Memory B cell (primary cell): ENCODE results near the gene APOBEC3G.
A peak's percentile ranks its signal among the peaks of the same experiment; 100 is the strongest.
"Not testable (repeated sequence)": the region's sequence is repeated elsewhere in the genome, so short reads cannot be mapped to it uniquely, and the experiment has no call there.

Experiments
- ATAC-seq: fragments of 150-1000 bp; cut with Tn5 transposase; 2 replicates; pipeline ENCODE4 v1.10.0; 2021; ENCODE audit warnings: low read depth, mild to moderate bottlenecking, moderate library complexity
- DNase-seq, 2 donors: peaks; one replicate each; pipeline ENCODE4 v3.0.0; 2022; ENCODE audit warnings: low spot score in 2 of 2
- H3K27ac Mint-ChIP-seq: one replicate; pipeline ENCODE4 v1.8.0; 2022; ENCODE audit warnings: mild to moderate bottlenecking, moderate library complexity, mixed read lengths
- H3K27me3 Mint-ChIP-seq: one replicate; pipeline ENCODE4 v1.8.0; 2022; ENCODE audit warnings: mixed read lengths
- H3K36me3 Mint-ChIP-seq: one replicate; pipeline ENCODE4 v1.8.0; 2022; ENCODE audit warnings: mild to moderate bottlenecking, mixed read lengths
- H3K4me1 Mint-ChIP-seq: one replicate; pipeline ENCODE4 v1.8.0; 2022; ENCODE audit warnings: mixed read lengths
- H3K4me3 Mint-ChIP-seq: one replicate; pipeline ENCODE4 v1.8.0; 2022; ENCODE audit warnings: mild to moderate bottlenecking, moderate library complexity, mixed read lengths
- H3K9me3 Mint-ChIP-seq: one replicate; pipeline ENCODE4 v1.8.0; 2022; ENCODE audit warnings: mixed read lengths

APOBEC3G gene

DNA sequence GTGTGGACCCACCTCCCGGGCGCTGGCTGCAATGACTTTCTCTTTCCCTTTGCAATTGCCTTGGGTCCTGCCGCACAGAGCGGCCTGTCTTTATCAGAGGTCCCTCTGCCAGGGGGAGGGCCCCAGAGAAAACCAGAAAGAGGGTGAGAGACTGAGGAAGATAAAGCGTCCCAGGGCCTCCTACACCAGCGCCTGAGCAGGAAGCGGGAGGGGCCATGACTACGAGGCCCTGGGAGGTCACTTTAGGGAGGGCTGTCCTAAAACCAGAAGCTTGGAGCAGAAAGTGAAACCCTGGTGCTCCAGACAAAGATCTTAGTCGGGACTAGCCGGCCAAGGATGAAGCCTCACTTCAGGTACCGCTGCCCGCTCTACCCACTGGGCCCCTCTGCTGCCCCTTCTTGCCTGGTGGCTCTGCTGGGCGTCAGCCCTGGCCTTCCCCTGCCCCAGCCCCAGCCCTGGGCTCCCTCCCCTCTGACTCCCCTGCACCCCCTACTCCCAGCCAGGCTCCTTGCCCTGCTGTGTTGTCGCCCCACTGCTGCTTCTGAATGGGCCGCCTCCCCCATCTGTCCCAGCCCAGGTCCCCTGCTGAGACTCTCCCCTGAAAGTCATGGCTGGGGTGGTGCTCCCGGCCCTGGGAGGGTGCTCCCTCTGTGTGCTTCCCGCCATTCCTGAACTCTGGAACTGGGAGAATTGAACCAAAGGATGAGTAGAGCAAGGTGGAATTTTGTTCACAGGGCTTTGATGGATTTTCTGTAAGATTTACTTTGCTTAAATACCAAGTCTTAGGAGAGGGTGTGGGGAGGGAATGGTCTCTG, at the start of gene APOBEC3G:
APOBEC3G (plus strand) TSS at position 250 of the 815 bp plus-strand sequence; CDS start at position 337, 87 bp downstream.
- Mint-ChIP-seq H3K4me1 (peaks cover 49% of the 10 kb centered on the region), H3K27ac (peak within 1 kb of the TSS; percentile 91), H3K36me3 (peaks cover 13% of the 10 kb centered on the region), H3K4me3 (peak within 1 kb of the TSS; percentile 93)
- ATAC-seq, result peak; percentile 81
- not testable (repeated sequence) for H3K9me3 Mint-ChIP-seq, DNase-seq, H3K27me3 Mint-ChIP-seq

DNA sequence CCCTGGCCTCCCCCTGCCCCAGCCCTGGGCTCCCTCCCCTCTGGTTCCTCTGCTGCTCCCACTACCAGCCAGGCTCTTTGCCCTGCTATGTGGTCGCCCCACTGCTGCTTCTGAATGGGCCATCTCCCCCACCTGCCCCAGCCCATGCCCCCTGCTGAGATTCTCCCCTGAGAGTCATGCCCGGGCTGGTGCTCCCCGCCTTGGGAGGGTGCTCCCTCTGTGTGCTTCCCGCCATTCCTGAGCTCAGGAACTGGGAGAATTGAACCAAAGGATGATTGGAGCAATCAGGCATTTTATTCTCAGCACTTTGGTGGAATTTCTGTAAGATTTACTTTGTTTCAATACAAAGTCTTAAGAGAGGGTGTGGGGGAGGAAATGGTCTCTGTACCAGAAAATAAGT, 49.4 kb upstream of the APOBEC3G start:
- no peaks in the 10 kb centered on the region for H3K9me3 Mint-ChIP-seq
- DNase-seq (no peak), ATAC-seq (no peak)
- peaks cover 15% of the 10 kb centered on the region for H3K36me3 Mint-ChIP-seq
- peaks cover 14% of the 10 kb centered on the region for H3K4me1 Mint-ChIP-seq
- peak overlapping the region; percentile 79 for H3K27ac Mint-ChIP-seq
- H3K27me3 Mint-ChIP-seq, result no peaks in the 10 kb centered on the region
- H3K4me3 Mint-ChIP-seq, result no peak overlapping the region

DNA sequence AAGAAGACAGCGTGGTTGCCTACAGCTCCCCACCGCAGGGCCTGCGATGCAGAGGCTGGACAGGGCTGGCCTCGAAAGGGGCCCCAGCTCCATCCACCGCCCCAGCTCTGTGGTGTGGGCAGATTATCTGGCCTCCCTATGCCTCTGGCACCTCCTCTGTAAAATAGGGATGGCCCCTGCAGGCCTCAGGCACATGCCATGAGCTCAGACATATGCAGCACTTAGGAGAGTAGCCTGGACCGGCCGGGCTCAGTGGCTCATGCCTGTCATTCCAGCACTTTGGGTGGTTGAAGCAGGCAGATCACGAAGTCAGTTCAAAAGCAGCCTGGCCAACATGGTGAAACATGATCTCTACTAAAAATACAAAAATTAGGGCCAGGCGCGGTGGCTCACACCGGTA, 48.8 kb upstream of the APOBEC3G start:
- Mint-ChIP-seq H3K27me3 (no peaks in the 10 kb centered on the region), H3K36me3 (peaks cover 15% of the 10 kb centered on the region), H3K9me3 (no peaks in the 10 kb centered on the region), H3K4me1 (peaks cover 14% of the 10 kb centered on the region), H3K27ac (peak overlapping the region; percentile 79), H3K4me3 (no peak overlapping the region)
- ATAC-seq, result no peak
- no peak for DNase-seq

DNA sequence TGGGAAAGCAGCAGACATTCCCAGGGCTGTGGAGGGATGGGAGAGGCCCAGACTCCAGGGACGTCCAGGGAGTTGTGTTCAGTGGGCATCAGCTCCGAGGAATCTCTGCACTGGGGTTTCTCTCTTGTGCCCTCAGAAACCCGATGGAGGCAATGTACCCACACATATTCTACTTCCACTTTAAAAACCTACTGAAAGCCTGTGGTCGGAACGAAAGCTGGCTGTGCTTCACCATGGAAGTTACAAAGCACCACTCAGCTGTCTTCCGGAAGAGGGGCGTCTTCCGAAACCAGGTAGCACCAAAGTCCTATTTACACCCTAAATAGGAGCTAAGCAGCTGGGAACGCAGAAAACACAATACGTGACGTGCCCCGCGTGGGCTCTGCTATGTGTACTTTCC, 47.8 kb upstream of the APOBEC3G start:
- peaks cover 12% of the 10 kb centered on the region for H3K36me3 Mint-ChIP-seq
- H3K4me3 Mint-ChIP-seq, result no peak overlapping the region
- no peaks in the 10 kb centered on the region for H3K27me3 Mint-ChIP-seq
- DNase-seq (no peak), ATAC-seq (peak; percentile 29)
- H3K4me1 Mint-ChIP-seq, result peaks cover 10% of the 10 kb centered on the region
- H3K27ac Mint-ChIP-seq, result no peak overlapping the region
- H3K9me3 Mint-ChIP-seq, result no peaks in the 10 kb centered on the region

DNA sequence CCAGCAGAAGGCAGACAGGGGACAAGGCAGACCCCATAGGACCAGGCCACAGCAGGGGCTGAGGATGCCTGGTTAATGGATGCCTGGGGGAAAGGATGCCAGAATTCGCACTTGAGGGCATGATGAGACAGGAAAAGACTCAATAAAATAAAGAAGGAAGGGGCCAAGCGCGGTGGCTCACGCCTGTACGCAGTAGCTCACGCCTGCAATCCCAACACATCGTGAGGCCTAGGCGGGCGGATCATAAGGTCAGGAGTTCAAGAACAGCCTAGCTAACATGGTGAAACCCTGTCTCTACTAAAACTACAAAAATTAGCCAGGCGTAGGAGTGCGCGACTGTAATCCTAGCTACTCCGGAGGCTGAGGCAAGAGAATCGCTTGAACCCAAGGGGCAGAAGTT, 46.4 kb upstream of the APOBEC3G start:
- Mint-ChIP-seq H3K36me3 (peaks cover 7% of the 10 kb centered on the region), H3K4me1 (peaks cover 4% of the 10 kb centered on the region), H3K9me3 (no peaks in the 10 kb centered on the region), H3K27ac (no peak overlapping the region), H3K4me3 (no peak overlapping the region), H3K27me3 (no peaks in the 10 kb centered on the region)
- DNase-seq, result no peak
- ATAC-seq, result no peak

DNA sequence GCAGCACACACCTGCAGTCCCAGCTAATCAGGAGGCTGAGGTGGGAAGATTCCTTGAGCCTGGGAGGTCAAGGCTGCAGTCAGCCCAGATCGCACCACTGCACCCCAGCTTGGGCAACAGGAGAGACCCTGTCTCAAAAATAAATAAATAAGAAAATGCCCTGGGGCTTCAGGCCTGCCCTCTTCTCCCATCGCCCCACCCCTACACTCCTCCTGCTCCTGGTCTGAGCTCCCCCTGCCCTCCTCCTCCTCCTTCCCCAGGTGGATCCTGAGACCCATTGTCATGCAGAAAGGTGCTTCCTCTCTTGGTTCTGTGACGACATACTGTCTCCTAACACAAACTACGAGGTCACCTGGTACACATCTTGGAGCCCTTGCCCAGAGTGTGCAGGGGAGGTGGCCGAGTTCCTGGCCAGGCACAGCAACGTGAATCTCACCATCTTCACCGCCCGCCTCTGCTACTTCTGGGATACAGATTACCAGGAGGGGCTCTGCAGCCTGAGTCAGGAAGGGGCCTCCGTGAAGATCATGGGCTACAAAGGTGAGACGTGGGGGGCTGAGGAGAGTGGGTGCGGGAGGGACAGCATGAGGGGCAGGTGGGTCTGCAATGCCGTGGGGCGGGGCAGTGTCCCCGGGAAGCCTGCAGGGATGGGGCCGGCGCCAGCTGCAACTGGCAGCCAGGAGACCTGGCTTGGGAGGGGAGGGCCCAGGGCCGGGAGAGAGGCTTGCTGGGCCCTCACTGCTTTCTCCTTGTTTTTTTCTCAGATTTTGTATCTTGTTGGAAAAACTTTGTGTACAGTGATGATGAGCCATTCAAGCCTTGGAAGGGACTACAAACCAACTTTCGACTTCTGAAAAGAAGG, 45.4 kb upstream of the APOBEC3G start:
- not testable (repeated sequence) for H3K36me3 Mint-ChIP-seq, ATAC-seq, H3K27me3 Mint-ChIP-seq, DNase-seq, H3K9me3 Mint-ChIP-seq, H3K4me1 Mint-ChIP-seq, H3K4me3 Mint-ChIP-seq, H3K27ac Mint-ChIP-seq

DNA sequence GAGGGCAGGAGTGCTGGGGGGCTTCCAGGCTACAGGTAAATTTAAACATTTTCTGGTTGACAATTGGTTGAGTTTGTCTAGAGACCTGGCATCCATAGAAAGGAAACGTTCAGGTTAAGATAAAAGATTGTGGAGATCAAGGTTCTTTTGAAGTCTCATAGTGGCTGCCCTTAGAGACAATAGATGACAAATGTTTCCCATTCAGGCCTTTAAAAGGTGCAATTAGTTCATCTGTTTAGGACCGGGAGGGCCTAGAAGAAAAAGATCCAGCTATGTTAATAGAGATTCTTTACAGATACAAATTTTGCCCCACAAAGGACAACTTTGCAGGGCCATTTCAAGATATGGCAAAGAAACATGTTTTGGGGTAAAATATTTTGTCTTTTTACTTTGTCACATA, 40.0 kb upstream of the APOBEC3G start:
- H3K27me3 Mint-ChIP-seq, DNase-seq, H3K27ac Mint-ChIP-seq, ATAC-seq, H3K4me3 Mint-ChIP-seq, H3K9me3 Mint-ChIP-seq, H3K36me3 Mint-ChIP-seq: not testable (repeated sequence)
- peaks cover 13% of the 10 kb centered on the region for H3K4me1 Mint-ChIP-seq

DNA sequence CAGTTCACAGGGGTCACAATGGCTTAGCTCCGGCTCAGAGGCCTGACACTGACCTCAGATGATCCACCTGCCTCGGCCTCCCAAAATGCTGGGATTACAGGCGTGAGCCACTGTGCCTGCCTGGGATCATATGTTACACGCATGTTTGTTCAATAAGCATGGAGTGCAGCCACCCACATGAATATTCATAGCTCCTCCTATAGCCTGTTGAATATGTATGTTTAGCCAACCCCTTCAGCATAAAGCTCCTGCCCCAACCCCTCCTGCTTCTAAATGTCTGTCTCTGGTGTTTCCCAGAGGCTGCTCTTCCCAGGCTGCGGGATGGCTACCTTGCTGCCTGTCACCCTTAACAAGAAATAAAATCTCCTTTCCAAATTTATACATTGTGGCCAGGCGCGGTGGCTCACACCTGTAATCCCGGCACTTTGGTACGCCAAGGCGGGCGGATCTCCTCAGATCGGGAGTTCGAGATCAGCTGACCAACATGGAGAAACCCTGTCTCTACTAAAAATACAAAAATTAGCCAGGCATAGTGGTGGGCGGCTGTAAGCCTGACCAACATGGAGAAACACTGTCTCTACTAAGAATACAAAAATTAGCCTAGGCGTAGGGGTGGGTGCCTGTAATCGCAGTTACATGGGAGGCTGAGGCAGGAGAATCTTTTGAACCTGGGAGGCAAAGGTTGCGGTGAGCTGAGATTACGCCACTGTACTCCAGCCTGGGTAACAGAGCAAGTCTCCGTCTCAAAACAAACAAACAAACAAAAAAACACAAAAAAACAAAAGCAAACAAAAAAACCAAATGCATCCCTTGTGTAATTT, 37.6 kb upstream of the APOBEC3G start:
- Mint-ChIP-seq H3K4me3 (peak overlapping the region; percentile 96), H3K27ac (peak overlapping the region; percentile 93), H3K27me3 (no peaks in the 10 kb centered on the region), H3K9me3 (no peaks in the 10 kb centered on the region), H3K36me3 (peaks cover 3% of the 10 kb centered on the region), H3K4me1 (peaks cover 21% of the 10 kb centered on the region)
- ATAC-seq, result no peak
- no peak for DNase-seq

DNA sequence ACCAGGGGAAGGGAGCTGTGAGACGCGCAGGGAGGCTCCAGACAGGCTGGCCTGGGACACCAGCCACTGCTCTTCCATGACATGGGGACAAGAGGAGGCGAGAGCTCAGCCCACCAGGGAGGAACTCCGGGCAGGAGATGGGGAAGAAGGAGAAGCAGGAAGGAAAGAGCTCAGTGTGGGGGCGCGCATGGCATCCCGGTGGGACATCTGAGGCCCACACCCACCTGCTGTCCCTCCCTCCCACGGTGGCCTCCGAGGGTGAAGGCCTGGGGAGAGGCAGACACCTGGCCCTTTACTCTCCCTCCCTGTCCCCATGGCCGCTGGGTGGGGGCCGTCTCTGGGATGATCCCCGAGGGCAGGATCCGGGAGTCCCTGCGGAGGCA, 36.9 kb upstream of the APOBEC3G start:
- H3K27ac Mint-ChIP-seq, result peak overlapping the region; percentile 93
- H3K4me3 Mint-ChIP-seq, result peak overlapping the region; percentile 96
- not testable (repeated sequence) for H3K27me3 Mint-ChIP-seq, ATAC-seq, H3K36me3 Mint-ChIP-seq, H3K9me3 Mint-ChIP-seq, DNase-seq
- peaks cover 25% of the 10 kb centered on the region for H3K4me1 Mint-ChIP-seq

DNA sequence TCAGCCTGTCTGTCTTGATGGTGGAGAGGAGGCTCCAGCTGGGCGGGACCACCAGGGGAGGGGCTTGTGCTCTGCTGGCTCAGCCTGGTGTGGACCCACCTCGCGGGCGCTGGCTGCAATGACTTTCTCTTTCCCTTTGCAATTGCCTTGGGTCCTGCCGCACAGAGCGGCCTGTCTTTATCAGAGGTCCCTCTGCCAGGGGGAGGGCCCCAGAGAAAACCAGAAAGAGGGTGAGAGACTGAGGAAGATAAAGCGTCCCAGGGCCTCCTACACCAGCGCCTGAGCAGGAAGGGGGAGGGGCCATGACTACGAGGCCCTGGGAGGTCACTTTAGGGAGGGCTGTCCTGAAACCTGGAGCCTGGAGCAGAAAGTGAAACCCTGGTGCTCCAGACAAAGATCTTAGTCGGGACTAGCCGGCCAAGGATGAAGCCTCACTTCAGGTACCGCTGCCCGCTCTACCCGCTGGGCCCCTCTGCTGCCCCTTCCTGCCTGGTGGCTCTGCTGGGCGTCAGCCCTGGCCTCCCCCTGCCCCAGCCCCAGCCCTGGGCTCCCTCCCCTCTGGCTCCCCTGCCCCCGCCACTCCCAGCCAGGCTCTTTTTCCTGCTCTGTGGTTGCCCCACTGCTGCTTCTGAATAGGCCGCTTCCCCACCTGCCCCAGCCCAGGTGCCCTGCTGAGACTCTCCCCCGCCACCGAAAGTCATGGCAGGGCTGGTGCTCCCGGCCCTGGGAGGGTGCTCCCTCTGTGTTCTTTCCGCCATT, 36.4 kb upstream of the APOBEC3G start, which contains the start of gene APOBEC3F:
APOBEC3F (plus strand) TSS at position 327 of the 759 bp plus-strand sequence; CDS start at position 424, 97 bp downstream.
- peak within 1 kb of the TSS; percentile 93 for H3K27ac Mint-ChIP-seq
- peaks cover 12% of the 10 kb centered on the region for H3K36me3 Mint-ChIP-seq
- peak within 1 kb of the TSS; percentile 96 for H3K4me3 Mint-ChIP-seq
- H3K27me3 Mint-ChIP-seq, H3K9me3 Mint-ChIP-seq: not testable (repeated sequence)
- peaks cover 30% of the 10 kb centered on the region for H3K4me1 Mint-ChIP-seq
- DNase-seq, result peak in 1 of 2 donors; percentile 60
- peak; percentile 87 for ATAC-seq

DNA sequence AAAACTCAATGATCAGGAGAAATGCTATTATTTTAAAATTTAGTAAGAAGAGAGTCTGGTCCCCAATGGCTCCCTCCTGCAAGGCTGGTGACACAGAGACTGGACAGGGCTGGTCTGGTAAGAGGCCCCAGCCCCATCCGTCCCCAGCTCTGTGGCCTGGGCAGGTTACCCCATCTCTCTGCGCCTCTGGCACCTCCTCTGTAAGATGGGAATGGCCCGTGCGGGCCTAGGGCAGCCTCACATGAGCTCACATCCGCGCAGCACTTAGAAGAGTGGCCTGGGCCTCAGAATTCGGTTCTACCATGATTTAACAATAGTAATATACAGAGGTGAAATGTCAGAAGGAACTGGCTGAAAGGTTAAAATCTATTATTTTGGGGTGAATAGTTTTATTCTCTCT, 35.2 kb upstream of the APOBEC3G start:
- no peaks in the 10 kb centered on the region for H3K9me3 Mint-ChIP-seq
- H3K36me3 Mint-ChIP-seq, result peaks cover 19% of the 10 kb centered on the region
- DNase-seq (no peak), ATAC-seq (no peak)
- H3K27me3 Mint-ChIP-seq, result no peaks in the 10 kb centered on the region
- H3K4me3 Mint-ChIP-seq, result peak overlapping the region; percentile 96
- H3K4me1 Mint-ChIP-seq, result peaks cover 37% of the 10 kb centered on the region
- H3K27ac Mint-ChIP-seq, result peak overlapping the region; percentile 93

DNA sequence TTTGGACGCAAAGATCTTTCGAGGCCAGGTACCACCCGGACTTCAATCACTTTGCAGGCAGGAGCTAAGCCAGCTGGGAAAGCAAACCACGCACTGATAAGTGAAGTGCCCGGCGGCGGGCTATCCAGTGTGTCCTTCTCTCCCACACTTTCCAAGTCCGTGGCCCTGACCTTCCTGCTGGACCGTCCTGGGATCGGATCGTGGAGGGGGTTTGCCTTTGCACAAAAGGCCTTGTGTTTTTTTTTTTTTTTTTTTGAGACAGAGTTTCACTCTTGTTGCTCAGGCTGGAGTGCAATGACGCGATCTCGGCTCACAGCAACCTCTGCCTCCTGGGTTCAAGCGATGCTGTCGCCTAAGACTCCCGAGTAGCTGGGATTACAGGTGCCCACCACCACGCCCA, 34.0 kb upstream of the APOBEC3G start:
- Mint-ChIP-seq H3K36me3 (peaks cover 22% of the 10 kb centered on the region), H3K4me1 (peaks cover 42% of the 10 kb centered on the region)
- ATAC-seq, H3K27ac Mint-ChIP-seq, H3K27me3 Mint-ChIP-seq, DNase-seq, H3K4me3 Mint-ChIP-seq, H3K9me3 Mint-ChIP-seq: not testable (repeated sequence)

DNA sequence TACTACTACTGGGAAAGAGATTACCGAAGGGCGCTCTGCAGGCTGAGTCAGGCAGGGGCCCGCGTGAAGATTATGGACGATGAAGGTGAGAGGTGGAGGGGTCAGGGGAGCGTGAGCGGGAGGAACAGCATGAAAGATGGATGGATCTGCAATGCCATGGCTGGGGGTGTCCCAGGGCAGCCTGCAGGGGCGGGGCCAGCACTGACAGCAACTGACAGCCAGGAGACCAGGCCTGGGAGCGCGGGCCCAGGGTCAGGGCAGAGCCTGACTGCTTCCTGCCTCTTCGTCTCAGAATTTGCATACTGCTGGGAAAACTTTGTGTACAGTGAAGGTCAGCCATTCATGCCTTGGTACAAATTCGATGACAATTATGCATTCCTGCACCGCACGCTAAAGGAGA, 31.9 kb upstream of the APOBEC3G start:
- H3K4me1 Mint-ChIP-seq, result peaks cover 37% of the 10 kb centered on the region
- peak overlapping the region; percentile 30 for H3K4me3 Mint-ChIP-seq
- not testable (repeated sequence) for H3K27me3 Mint-ChIP-seq, DNase-seq, ATAC-seq, H3K9me3 Mint-ChIP-seq
- H3K36me3 Mint-ChIP-seq, result peaks cover 22% of the 10 kb centered on the region
- H3K27ac Mint-ChIP-seq, result peak overlapping the region; percentile 89
